Liver (tissue), 9 donors: ENCODE measurements around the gene ADCY7. TPM values are rescaled to one million over a fixed set of nuclear protein-coding genes. Genes with fewer than 3 reads are reported as not detected.

ENCODE experiments used
- DNase-seq: peaks from one replicate; pipeline ENCODE4 v3.0.0-alpha.2; 2017; ENCODE audit warnings: low spot score
- H3K27ac ChIP-seq, 2 donors: one replicate each; pipeline ENCODE4 v1.7.0; 2013; ENCODE audit warnings: inconsistent platforms in 2 of 2, low read length in 2 of 2, control low read depth in 1 of 2, low read depth in 1 of 2, mild to moderate bottlenecking in 1 of 2
- H3K27me3 ChIP-seq, 4 donors: one replicate each; pipeline versions ENCODE4 v1.6.1 to v1.7.0; 2013; ENCODE audit warnings: low read length in 3 of 4, inconsistent platforms in 1 of 4, mild to moderate bottlenecking in 1 of 4, moderate library complexity in 1 of 4; ENCODE audit not compliant: control insufficient read depth in 4 of 4, insufficient read depth in 4 of 4
- H3K36me3 ChIP-seq, 4 donors: one replicate each; pipeline versions ENCODE4 v1.6.1 to v1.7.0; 2013; ENCODE audit warnings: low read length in 3 of 4, mild to moderate bottlenecking in 3 of 4, low read depth in 1 of 4, moderate library complexity in 1 of 4; ENCODE audit not compliant: control insufficient read depth in 4 of 4, insufficient read depth in 3 of 4
- H3K4me1 ChIP-seq, 4 donors: one replicate each; pipeline versions ENCODE4 v1.6.1 to v1.7.0; 2013; ENCODE audit warnings: low read length in 3 of 4, mild to moderate bottlenecking in 3 of 4, moderate library complexity in 1 of 4; ENCODE audit not compliant: control insufficient read depth in 4 of 4, insufficient read depth in 4 of 4
- H3K4me3 ChIP-seq, 3 donors: one replicate each; pipeline versions ENCODE4 v1.6.1 to v1.7.0; 2013; ENCODE audit warnings: low read length in 3 of 3, control low read depth in 1 of 3, low read depth in 1 of 3, mild to moderate bottlenecking in 1 of 3
- H3K9ac ChIP-seq, 2 donors: one replicate each; pipeline ENCODE4 v1.7.0; 2013; ENCODE audit warnings: low read length in 2 of 2, mild to moderate bottlenecking in 2 of 2, moderate library complexity in 2 of 2, control low read depth in 1 of 2, low read depth in 1 of 2
- H3K9me3 ChIP-seq, 4 donors: one replicate each; pipeline versions ENCODE4 v1.6.1 to v1.7.0; 2013; ENCODE audit warnings: low read length in 3 of 4; ENCODE audit not compliant: control insufficient read depth in 4 of 4
- ATF3 ChIP-seq: IDR thresholded peaks from 2 replicates; pipeline ENCODE4 v1.6.1; 2016; ENCODE audit warnings: antibody characterized with exemption
- CTCF ChIP-seq: fragments of 150-350 bp; IDR thresholded peaks from 2 replicates; pipeline ENCODE4 v1.5.1; 2017; ENCODE audit warnings: improper control_type of control experiment, low read depth, low read length; ENCODE audit not compliant: missing input control
- EGR1 ChIP-seq, 2 donors: IDR thresholded peaks; 2 replicates each; pipeline ENCODE4 v1.6.1; 2016 to 2018; ENCODE audit warnings: antibody characterized with exemption in 2 of 2, low read depth in 2 of 2
- FOXA1 ChIP-seq: IDR thresholded peaks from 2 replicates; pipeline ENCODE4 v1.6.1; 2016; ENCODE audit warnings: antibody characterized with exemption
- FOXA2 ChIP-seq: IDR thresholded peaks from 2 replicates; pipeline ENCODE4 v1.6.1; 2016; ENCODE audit warnings: antibody characterized with exemption
- GABPA ChIP-seq, 2 donors: IDR thresholded peaks in 1 of 2; conservative IDR thresholded peaks in 1 of 2; 2 replicates each; pipeline ENCODE4 v1.6.1; 2016; ENCODE audit warnings: antibody characterized with exemption in 2 of 2, mild to moderate bottlenecking in 1 of 2, moderate library complexity in 1 of 2
- HNF4A ChIP-seq, 2 donors: conservative IDR thresholded peaks; 2 replicates each; pipeline ENCODE4 v1.6.1; 2016; ENCODE audit warnings: antibody characterized with exemption in 2 of 2, mild to moderate bottlenecking in 2 of 2
- HNF4G ChIP-seq: IDR thresholded peaks from 2 replicates; pipeline ENCODE4 v1.6.1; 2016; ENCODE audit warnings: antibody characterized with exemption
- JUND ChIP-seq, 2 donors: IDR thresholded peaks; 2 replicates each; pipeline ENCODE4 v1.6.1; 2016; ENCODE audit warnings: antibody characterized with exemption in 2 of 2
- MAX ChIP-seq: IDR thresholded peaks from 2 replicates; pipeline ENCODE4 v1.6.1; 2016; ENCODE audit warnings: antibody characterized with exemption
- NR2F2 ChIP-seq: IDR thresholded peaks from 2 replicates; pipeline ENCODE4 v1.6.1; 2016; ENCODE audit warnings: antibody characterized with exemption
- RAD21 ChIP-seq, 2 donors: IDR thresholded peaks; 2 replicates each; pipeline ENCODE4 v1.6.1; 2016; ENCODE audit warnings: antibody characterized with exemption in 2 of 2, mild to moderate bottlenecking in 2 of 2
- REST ChIP-seq: IDR thresholded peaks from 2 replicates; pipeline ENCODE4 v1.6.1; 2016; ENCODE audit warnings: antibody characterized with exemption, mild to moderate bottlenecking
- RXRA ChIP-seq, 2 donors: IDR thresholded peaks; 2 replicates each; pipeline ENCODE4 v1.6.1; 2017 to 2018; ENCODE audit warnings: antibody characterized with exemption in 2 of 2, mild to moderate bottlenecking in 1 of 2
- SP1 ChIP-seq: IDR thresholded peaks from 2 replicates; pipeline ENCODE4 v1.6.1; 2018; ENCODE audit warnings: antibody characterized with exemption, mild to moderate bottlenecking
- TAF1 ChIP-seq: conservative IDR thresholded peaks from 2 replicates; pipeline ENCODE4 v1.6.1; 2016; ENCODE audit warnings: antibody characterized with exemption, mild to moderate bottlenecking
- YY1 ChIP-seq: IDR thresholded peaks from 2 replicates; pipeline ENCODE4 v1.6.1; 2016; ENCODE audit warnings: antibody characterized with exemption, mild to moderate bottlenecking
- ZBTB33 ChIP-seq: IDR thresholded peaks from 2 replicates; pipeline ENCODE4 v1.6.1; 2016; ENCODE audit warnings: antibody characterized with exemption
- WGBS: extraction: QIAGEN DNeasy Blood & Tissue Kit; methylation state at CpG from one replicate; pipeline ENCODE4 v1.1.7; 2013; 5-methylcytosine and 5-hydroxymethylcytosine counted together
- polyA plus RNA-seq, 2 donors: library from polyadenylated mRNA; stranded (reverse) in 1 of 2; unstranded in 1 of 2; fragments of 200-250 nt in 1 of 2; fragments of >200 nt in 1 of 2; fragmentation: Nextera tagmentation in 1 of 2; extraction: Ambion mirVana in 1 of 2; gene quantifications; one replicate each; pipeline versions ENCODE4 v1.2.1 to v1.2.3, GENCODE V29; 2013 to 2015
- total RNA-seq, 2 donors: library from RNA; depleted of rRNA; stranded (reverse); fragments of >200 nt; gene quantifications; one replicate each; pipeline ENCODE4 v1.2.3, GENCODE V29; 2014
- donor health status: healthy.
- donor health status: healthy.
- donor health status: healthy.
- donor health status: healthy.
- donor health status: healthy.

Gene ADCY7
- total and polyA plus RNA-seq, 4 donors, result 1.8 to 43.9 (median 7.4) TPM

GRCh38 chr16:50313596-50314478 is 47.5 kb downstream of the ADCY7 start:
- 84% methylated on average over 31 of the region's 31 CpGs for WGBS
- H3K27ac ChIP-seq, result peak overlapping the region in 1 of 2 donors; percentile 9
- no peaks in the 10 kb centered on the region for H3K9me3 ChIP-seq
- no peak overlapping the region for H3K9ac ChIP-seq
- no peak overlapping the region for H3K4me3 ChIP-seq
- H3K36me3 ChIP-seq, result peaks cover 0 to 41% (median 34%) of the 10 kb centered on the region in 4 donors
- no peaks in the 10 kb centered on the region for H3K4me1 ChIP-seq
- H3K27me3 ChIP-seq, result no peaks in the 10 kb centered on the region
- TF ChIP-seq SP1 (no peak), NR2F2 (peak; percentile 16), ZBTB33 (no peak), RAD21 (IDR thresholded peaks at IDR 0.05) (peak in 1 of 2 donors; percentile 8)
- peak; percentile 65 for DNase-seq

- 95% methylated on average over 8 of the region's 8 CpGs for WGBS
- H3K9ac ChIP-seq, result no peak overlapping the region
- H3K27ac ChIP-seq, result no peak overlapping the region
- H3K4me1 ChIP-seq, result no peaks in the 10 kb centered on the region
- DNase-seq, result no peak
- no peaks in the 10 kb centered on the region for H3K27me3 ChIP-seq
- TF ChIP-seq YY1 (no peak), NR2F2 (no peak), HNF4G (no peak), FOXA1 (no peak), EGR1 (IDR thresholded peaks at IDR 0.05; ENCODE audit: low read depth in 2 of 2) (no peak), ZBTB33 (no peak), JUND (IDR thresholded peaks at IDR 0.05) (no peak), RXRA (IDR thresholded peaks at IDR 0.05) (no peak), REST (no peak), RAD21 (IDR thresholded peaks at IDR 0.05) (no peak), FOXA2 (no peak), TAF1 (no peak), CTCF (no peak), SP1 (no peak), MAX (no peak), GABPA (IDR thresholded peaks at IDR 0.05 in 1 of 2, conservative IDR thresholded peaks at IDR 0.05 in 1 of 2) (no peak), ATF3 (no peak), HNF4A (conservative IDR thresholded peaks at IDR 0.05) (no peak)
- H3K36me3 ChIP-seq, result peaks cover 0 to 48% (median 41%) of the 10 kb centered on the region in 4 donors
- no peak overlapping the region for H3K4me3 ChIP-seq
- H3K9me3 ChIP-seq, result no peaks in the 10 kb centered on the region
Observed at GRCh38 chr16:50314665-50315064, 48.3 kb downstream of the ADCY7 start.
